ENCODE measurements around the gene GNG14. TPM values are rescaled to one million over a fixed set of nuclear protein-coding genes. Genes with fewer than 3 reads are reported as not detected.

Gene GNG14
- total and polyA plus RNA-seq, 2 donors (not counting 1 experiment from before 2014, with no cell fraction given): not detected

GRCh38 chr19:12675399-12675798 lies 12.4 kb upstream of the GNG14 start:
- no peak overlapping the region for H3K27ac ChIP-seq (ENCODE audit: insufficient read depth, low read length)
- H3K36me3 ChIP-seq (ENCODE audit: control insufficient read depth, insufficient read depth, low read length): peaks cover 37% of the 10 kb centered on the region
- peaks cover 14% of the 10 kb centered on the region for H3K79me2 ChIP-seq (ENCODE audit: control insufficient read depth, insufficient read depth, low read length)
- H3K4me2 ChIP-seq (ENCODE audit: extremely low read depth, insufficient read depth, low read length): no peak overlapping the region
- no peak overlapping the region for H3K9ac ChIP-seq (ENCODE audit: insufficient read depth, low read length)
- no peak for DNase-seq (ENCODE audit: low read depth in 2 of 2)
- H3K9me3 ChIP-seq (ENCODE audit: control insufficient read depth, insufficient read depth, low read depth, low read length): no peaks in the 10 kb centered on the region
- H3K27me3 ChIP-seq (ENCODE audit: control insufficient read depth, insufficient read depth, low read length): no peaks in the 10 kb centered on the region
- H3K4me3 ChIP-seq (replicated peaks in 1 of 4; ENCODE audit: control extremely low read depth in 1 of 4, insufficient read depth in 1 of 4, low read depth in 3 of 4, low read length in 4 of 4): no peak overlapping the region
- H2AFZ ChIP-seq (ENCODE audit: low read length): no peak overlapping the region
- no peaks in the 10 kb centered on the region for H4K20me1 ChIP-seq (ENCODE audit: control insufficient read depth, extremely low read depth, insufficient read depth, low read length)
- TF ChIP-seq EZH2 (IDR thresholded peaks at IDR 0.05; ENCODE audit: low read length, missing control alignments) (no peak), CTCF (conservative IDR thresholded peaks at IDR 0.05 in 1 of 2, IDR thresholded peaks at IDR 0.05 in 1 of 2; ENCODE audit: low read depth in 1 of 2, low read length in 2 of 2) (no peak)
- peaks cover 3% of the 10 kb centered on the region for H3K4me1 ChIP-seq (ENCODE audit: control insufficient read depth, extremely low read depth, insufficient read depth, low read length)

GRCh38 chr19:12675940-12676339 lies 11.9 kb upstream of the GNG14 start:
- no peaks in the 10 kb centered on the region for H4K20me1 ChIP-seq (ENCODE audit: control insufficient read depth, extremely low read depth, insufficient read depth, low read length)
- H2AFZ ChIP-seq (ENCODE audit: low read length): no peak overlapping the region
- H3K9ac ChIP-seq (ENCODE audit: insufficient read depth, low read length): no peak overlapping the region
- no peak overlapping the region for H3K4me3 ChIP-seq (replicated peaks in 1 of 4; ENCODE audit: control extremely low read depth in 1 of 4, insufficient read depth in 1 of 4, low read depth in 3 of 4, low read length in 4 of 4)
- H3K27ac ChIP-seq (ENCODE audit: insufficient read depth, low read length): no peak overlapping the region
- peaks cover 37% of the 10 kb centered on the region for H3K36me3 ChIP-seq (ENCODE audit: control insufficient read depth, insufficient read depth, low read length)
- no peak for DNase-seq (ENCODE audit: low read depth in 2 of 2)
- H3K9me3 ChIP-seq (ENCODE audit: control insufficient read depth, insufficient read depth, low read depth, low read length): no peaks in the 10 kb centered on the region
- TF ChIP-seq CTCF (conservative IDR thresholded peaks at IDR 0.05 in 1 of 2, IDR thresholded peaks at IDR 0.05 in 1 of 2; ENCODE audit: low read depth in 1 of 2, low read length in 2 of 2) (no peak), EZH2 (IDR thresholded peaks at IDR 0.05; ENCODE audit: low read length, missing control alignments) (no peak)
- H3K79me2 ChIP-seq (ENCODE audit: control insufficient read depth, insufficient read depth, low read length): peaks cover 10% of the 10 kb centered on the region
- H3K4me1 ChIP-seq (ENCODE audit: control insufficient read depth, extremely low read depth, insufficient read depth, low read length): no peaks in the 10 kb centered on the region
- no peaks in the 10 kb centered on the region for H3K27me3 ChIP-seq (ENCODE audit: control insufficient read depth, insufficient read depth, low read length)
- no peak overlapping the region for H3K4me2 ChIP-seq (ENCODE audit: extremely low read depth, insufficient read depth, low read length)

- Histone ChIP-seq H3K4me1 (ENCODE audit: control insufficient read depth, extremely low read depth, insufficient read depth, low read length) (no peaks in the 10 kb centered on the region), H3K36me3 (ENCODE audit: control insufficient read depth, insufficient read depth, low read length) (peaks cover 37% of the 10 kb centered on the region), H3K9ac (ENCODE audit: insufficient read depth, low read length) (no peak overlapping the region), H3K4me2 (ENCODE audit: extremely low read depth, insufficient read depth, low read length) (no peak overlapping the region), H3K4me3 (replicated peaks in 1 of 4; ENCODE audit: control extremely low read depth in 1 of 4, insufficient read depth in 1 of 4, low read depth in 3 of 4, low read length in 4 of 4) (no peak overlapping the region), H3K9me3 (ENCODE audit: control insufficient read depth, insufficient read depth, low read depth, low read length) (no peaks in the 10 kb centered on the region), H3K79me2 (ENCODE audit: control insufficient read depth, insufficient read depth, low read length) (peaks cover 10% of the 10 kb centered on the region), H4K20me1 (ENCODE audit: control insufficient read depth, extremely low read depth, insufficient read depth, low read length) (no peaks in the 10 kb centered on the region), H2AFZ (ENCODE audit: low read length) (no peak overlapping the region), H3K27me3 (ENCODE audit: control insufficient read depth, insufficient read depth, low read length) (no peaks in the 10 kb centered on the region), H3K27ac (ENCODE audit: insufficient read depth, low read length) (no peak overlapping the region)
- peak; percentile 56 to 72 for DNase-seq (ENCODE audit: low read depth in 2 of 2)
- TF ChIP-seq EZH2 (IDR thresholded peaks at IDR 0.05; ENCODE audit: low read length, missing control alignments) (no peak), CTCF (conservative IDR thresholded peaks at IDR 0.05 in 1 of 2, IDR thresholded peaks at IDR 0.05 in 1 of 2; ENCODE audit: low read depth in 1 of 2, low read length in 2 of 2) (peak; percentile 76 to 89)
Measured at GRCh38 chr19:12676384-12676792, 11.4 kb upstream of the GNG14 start.

All from fibroblast of lung (primary cell).